Activated naive CD4-positive, alpha-beta T cell treated with anti-CD3 and anti-CD28 coated beads, Interleukin-2, amount 50 U/mL, for 72 hours (primary cell): ENCODE results near the gene ACOXL. TPM values are rescaled to one million over a fixed set of nuclear protein-coding genes. Genes with fewer than 3 reads are reported as not detected.
"Not testable (repeated sequence)": the region's sequence is repeated elsewhere in the genome, so short reads cannot be mapped to it uniquely, and the experiment has no call there.

Experiments used
- ATAC-seq, 2 donors: fragments of 150-1000 bp; cut with Tn5 transposase; 2 replicates each; pipeline ENCODE4 v1.10.0; 2021; ENCODE audit warnings: mild to moderate bottlenecking in 2 of 2, moderate library complexity in 2 of 2
- DNase-seq, 2 donors: peaks; one replicate each; pipeline ENCODE4 v3.0.0; 2021 to 2022; ENCODE audit warnings: low spot score in 2 of 2
- H3K27ac Mint-ChIP-seq, 2 donors: one replicate each; pipeline ENCODE4 v1.8.0; 2022; ENCODE audit warnings: mild to moderate bottlenecking in 2 of 2, mixed read lengths in 2 of 2
- H3K36me3 Mint-ChIP-seq, 2 donors: one replicate each; pipeline ENCODE4 v1.8.0; 2022; ENCODE audit warnings: mixed read lengths in 2 of 2
- H3K9me3 Mint-ChIP-seq, 2 donors: one replicate each; pipeline ENCODE4 v1.8.0; 2022; ENCODE audit warnings: mixed read lengths in 2 of 2
- total RNA-seq, 2 donors: library from RNA; stranded (reverse); gene quantifications; one replicate each; pipeline ENCODE4 v1.2.3, GENCODE V29; 2022

ACOXL gene
- under 1 TPM in 1 of 2 donors, not detected in 1; 0.16 TPM for total RNA-seq

DNA sequence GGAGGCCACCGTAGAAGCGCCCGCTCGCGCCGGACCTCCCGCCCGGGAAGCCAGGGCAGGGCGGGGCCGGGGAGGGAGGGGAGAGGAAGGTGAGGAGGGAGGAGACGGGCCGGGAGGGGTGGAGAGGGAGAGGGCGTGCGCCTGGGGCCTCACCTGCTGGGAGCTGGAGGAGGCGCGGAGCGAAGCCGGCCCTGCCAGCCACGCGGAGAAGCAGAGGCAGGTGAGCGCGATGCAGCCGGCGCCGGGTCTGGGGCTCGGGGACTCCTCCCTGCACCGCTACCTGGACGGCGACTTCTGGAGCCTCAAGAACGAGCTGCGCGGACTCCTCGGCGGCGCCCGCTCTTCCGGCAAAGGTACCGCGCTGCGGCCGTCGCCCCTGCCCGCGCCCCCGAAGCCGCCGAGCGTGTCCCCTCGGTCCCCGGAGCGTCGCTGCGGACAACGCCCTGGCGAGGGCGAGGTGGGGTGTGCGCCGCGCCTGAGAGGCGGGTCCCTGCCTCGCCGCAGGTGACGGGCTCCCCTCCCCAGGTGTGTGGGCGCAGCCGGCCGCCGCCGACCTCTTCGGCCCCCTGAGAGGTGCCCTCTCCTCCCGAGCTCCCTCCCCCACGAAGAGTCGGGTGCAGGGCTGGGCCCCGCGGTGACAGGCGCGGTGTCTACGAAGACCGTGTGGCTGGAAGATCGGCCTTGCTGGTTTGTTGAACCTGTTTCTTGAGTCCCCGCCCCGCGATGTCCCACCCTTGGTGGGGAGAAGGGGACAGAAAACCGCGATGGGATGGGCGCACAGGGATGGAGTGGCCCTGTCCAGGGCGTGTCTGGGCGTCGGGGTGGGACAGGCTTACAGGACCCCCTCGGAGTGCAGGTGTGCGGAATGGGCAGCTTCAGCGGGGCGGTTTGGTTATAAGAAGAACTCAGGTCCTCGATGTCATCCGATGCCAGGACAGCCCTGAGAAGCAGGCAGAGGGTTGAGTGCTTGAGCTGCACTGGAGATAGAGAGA is at the start of gene ACOXL:
Gene ACOXL (plus strand): TSS at position 152 of the 992 bp plus-strand sequence. CDS start 35,817 bp downstream, outside the sequence.
- DNase-seq (no peak), ATAC-seq (peak in 1 of 2 donors; percentile 41)
- Mint-ChIP-seq H3K9me3 (no peaks in the 10 kb centered on the region), H3K36me3 (peaks cover 8 to 14% of the 10 kb centered on the region in 2 donors), H3K27ac (no peak within 1 kb of the TSS)

GRCh38 chr2:110682872-110683271 is 49.5 kb upstream of the ACOXL start:
- no peaks in the 10 kb centered on the region for H3K9me3 Mint-ChIP-seq

GRCh38 chr2:110687775-110688484 is 44.4 kb upstream of the ACOXL start:
- H3K9me3 Mint-ChIP-seq = peaks cover 0 to 10% of the 10 kb centered on the region in 2 donors
- ATAC-seq, H3K27ac Mint-ChIP-seq, H3K36me3 Mint-ChIP-seq, DNase-seq: not testable (repeated sequence)

More at GRCh38 chr2:110682872-110683271, 49.5 kb upstream of the ACOXL start:
- H3K27ac Mint-ChIP-seq = no peak overlapping the region
- no peak for DNase-seq
- peaks cover 0 to 4% of the 10 kb centered on the region in 2 donors for H3K36me3 Mint-ChIP-seq
- ATAC-seq = no peak

GRCh38 chr2:110688594-110689091 is 43.7 kb upstream of the ACOXL start:
- H3K9me3 Mint-ChIP-seq = peaks cover 0 to 10% of the 10 kb centered on the region in 2 donors
- no peak for ATAC-seq
- no peak for DNase-seq
- no peak overlapping the region for H3K27ac Mint-ChIP-seq
- H3K36me3 Mint-ChIP-seq = no peaks in the 10 kb centered on the region

DNA sequence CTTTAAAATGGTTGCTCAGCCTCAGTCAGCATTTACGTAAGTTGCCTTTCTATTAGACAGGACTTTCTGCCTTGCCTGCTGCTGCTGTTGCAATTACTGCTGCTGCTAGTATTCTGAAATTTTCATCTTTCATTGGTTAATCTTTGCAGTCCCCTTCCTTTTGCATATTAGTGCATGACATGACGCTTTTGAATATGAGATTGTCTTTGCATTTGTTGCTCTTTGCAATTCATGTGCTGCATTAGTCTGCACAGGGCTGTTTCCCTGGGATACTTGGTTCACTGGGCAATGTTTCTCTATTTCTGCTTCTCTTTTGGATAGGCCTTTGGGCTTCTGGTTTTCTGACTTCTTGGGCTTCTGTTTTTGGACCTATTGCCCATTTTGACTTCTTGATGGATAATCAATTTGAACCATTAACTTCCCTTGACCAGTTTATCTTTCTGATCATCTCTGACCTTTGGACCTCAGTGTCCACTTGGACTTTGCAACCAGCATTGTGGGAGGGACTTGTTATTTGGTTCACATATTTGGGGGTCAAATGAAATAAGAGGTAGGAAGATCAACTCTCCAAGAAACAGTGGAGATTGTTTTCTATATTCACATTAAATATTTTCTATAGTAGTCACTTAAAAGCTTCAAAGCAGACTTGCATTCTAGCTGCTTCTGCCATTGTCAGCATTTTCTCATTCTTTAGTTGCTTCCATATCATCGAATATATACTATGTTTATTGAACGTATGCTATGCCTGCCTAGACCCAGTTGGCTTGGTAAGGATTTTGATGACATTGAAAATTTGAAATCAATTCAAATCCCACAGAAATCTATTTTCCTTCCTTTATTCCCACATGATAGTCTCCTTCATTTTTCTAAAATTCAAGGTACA is 42.0 kb upstream of the ACOXL start:
- H3K9me3 Mint-ChIP-seq = peaks cover 0 to 10% of the 10 kb centered on the region in 2 donors
- ATAC-seq (no peak), DNase-seq (no peak)
- no peak overlapping the region for H3K27ac Mint-ChIP-seq
- H3K36me3 Mint-ChIP-seq = no peaks in the 10 kb centered on the region

DNA sequence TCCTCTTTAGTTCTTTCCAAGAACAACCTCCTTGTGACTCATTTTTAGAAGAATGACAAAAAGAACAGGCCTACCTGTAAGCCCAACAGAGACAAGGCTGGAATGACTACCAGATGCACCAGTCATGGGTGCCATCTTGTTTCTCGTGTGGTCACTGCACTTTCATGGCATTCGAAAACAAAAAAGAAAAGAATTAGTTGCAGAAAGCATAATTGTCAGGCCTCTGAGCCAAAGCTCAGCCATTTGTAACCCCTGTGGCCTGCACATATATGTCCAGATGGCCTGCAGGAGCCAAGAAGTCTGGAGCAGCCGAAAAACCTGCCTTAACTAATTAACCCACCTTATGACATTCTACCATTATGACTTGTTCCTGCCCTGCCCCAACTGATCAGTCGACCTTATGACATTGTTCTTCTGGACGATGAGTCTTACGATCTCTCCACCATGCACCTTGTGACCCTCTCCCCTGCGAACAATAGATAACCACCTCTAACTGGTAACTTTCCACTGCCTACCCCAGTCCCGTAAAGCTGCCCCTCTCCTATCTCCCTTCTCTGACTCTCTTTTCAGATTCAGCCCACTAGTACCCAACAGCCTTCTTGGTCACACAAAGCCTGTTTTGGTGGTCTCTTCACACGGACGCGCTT is 40.6 kb upstream of the ACOXL start:
- no peak for ATAC-seq
- Mint-ChIP-seq H3K36me3 (no peaks in the 10 kb centered on the region), H3K9me3 (peaks cover 0 to 10% of the 10 kb centered on the region in 2 donors), H3K27ac (no peak overlapping the region)
- DNase-seq = no peak

DNA sequence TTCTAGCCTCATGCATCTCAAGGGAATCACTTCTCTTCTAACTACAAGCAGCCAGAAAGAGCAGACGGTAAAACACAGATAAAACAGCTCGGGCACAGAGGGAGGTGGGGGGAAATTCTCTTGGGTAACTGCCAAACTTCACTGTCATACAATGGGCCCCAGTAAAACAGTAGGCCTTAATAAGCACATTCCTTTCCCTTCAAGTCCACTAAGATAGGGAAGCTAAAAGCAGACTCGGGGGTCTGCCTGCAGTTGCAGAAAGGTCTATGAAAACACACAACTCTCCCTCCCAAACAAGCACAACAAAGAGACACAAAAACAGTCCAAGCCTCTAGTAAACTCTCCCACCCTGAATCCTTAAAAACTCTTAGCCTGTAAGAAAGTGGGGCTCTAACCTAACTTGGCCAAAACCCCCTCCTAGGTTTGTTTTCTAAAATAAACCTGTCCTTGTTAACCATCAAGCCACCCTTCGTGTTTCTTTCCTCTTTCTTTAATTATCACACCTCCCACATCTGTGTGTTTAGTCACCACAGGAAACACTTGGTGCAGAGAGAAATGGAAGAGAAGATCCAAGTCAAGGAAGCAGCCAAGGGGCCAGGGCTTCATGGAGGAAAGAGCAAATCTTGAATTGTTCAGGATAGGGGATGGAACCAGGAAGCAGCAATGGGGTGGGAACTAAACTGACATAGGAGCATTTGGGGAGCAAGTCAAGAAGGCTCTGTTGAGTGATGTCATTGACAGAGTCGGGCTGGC is 37.1 kb upstream of the ACOXL start:
- H3K27ac Mint-ChIP-seq, ATAC-seq, H3K36me3 Mint-ChIP-seq, DNase-seq: not testable (repeated sequence)
- H3K9me3 Mint-ChIP-seq = peaks cover 0 to 10% of the 10 kb centered on the region in 2 donors

GRCh38 chr2:110698253-110698652 is 34.1 kb upstream of the ACOXL start:
- ATAC-seq, H3K27ac Mint-ChIP-seq, H3K9me3 Mint-ChIP-seq, H3K36me3 Mint-ChIP-seq, DNase-seq: not testable (repeated sequence)

DNA sequence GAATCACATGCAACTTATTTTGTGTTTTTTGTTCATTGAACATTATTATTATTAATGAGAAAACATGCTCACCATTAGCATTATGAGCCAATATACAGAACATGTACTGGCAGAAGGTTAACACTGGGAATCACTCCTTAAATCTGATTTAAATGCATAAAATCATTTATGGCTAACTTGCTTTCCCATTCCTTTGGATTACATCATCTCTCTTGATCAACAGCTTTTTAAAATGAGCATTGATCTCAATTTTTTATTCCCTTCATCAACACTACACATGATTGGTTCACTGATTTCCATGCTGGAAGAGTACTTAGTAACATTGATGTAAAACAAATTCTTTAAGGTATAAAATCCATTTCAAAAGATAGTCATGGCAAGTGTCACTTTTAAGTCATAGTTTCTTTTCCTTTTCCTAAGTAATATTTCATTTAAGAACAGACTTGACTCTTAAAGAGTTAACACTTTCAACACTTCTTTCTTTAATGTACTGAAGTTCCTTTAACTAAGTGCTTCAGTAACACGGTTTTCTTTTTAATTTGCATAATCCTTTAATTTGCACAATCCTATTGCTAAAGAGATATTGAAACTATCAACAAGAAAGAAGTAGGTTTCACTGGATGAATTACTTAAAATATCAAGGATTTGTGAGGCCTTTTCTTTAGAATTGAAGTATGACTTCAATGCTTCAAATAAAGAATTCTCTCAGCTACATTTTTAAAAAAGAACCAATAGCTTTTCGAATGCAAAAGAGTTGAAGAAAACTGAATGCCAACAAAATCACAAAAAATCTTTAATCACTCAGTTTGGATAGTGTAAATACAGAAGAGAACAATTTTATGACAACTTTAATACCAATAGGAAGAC is 29.6 kb upstream of the ACOXL start:
- DNase-seq (no peak), ATAC-seq (no peak)
- H3K36me3 Mint-ChIP-seq = no peaks in the 10 kb centered on the region
- H3K27ac Mint-ChIP-seq = no peak overlapping the region
- H3K9me3 Mint-ChIP-seq = no peaks in the 10 kb centered on the region

DNA sequence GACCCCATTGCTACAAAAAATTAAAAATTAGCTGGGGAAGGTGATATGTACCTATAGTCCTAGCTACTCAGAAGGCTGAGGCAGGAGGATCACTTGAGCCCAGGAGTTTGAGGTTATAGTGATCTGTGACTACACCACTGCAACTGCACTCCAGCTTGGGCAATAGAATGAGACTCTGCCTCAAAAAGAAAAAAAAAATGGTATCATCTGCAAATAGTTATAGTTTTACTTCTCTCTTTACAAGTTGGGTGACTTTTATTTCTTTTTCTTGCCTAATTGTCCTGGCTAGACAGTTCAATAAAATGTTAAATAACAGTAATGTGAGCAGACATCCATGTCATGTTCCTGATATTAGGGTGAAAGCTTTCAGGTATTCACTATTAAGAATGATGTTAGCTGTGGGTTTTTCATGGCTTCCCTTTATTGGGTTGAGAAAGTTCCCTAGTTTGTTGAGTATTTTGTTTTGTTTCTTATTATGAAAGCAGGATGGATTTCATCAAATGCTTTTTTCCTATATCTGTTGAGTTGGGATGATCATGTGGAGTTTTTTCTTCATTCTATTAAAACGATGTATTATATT is 24.9 kb upstream of the ACOXL start:
- no peaks in the 10 kb centered on the region for H3K36me3 Mint-ChIP-seq

DNA sequence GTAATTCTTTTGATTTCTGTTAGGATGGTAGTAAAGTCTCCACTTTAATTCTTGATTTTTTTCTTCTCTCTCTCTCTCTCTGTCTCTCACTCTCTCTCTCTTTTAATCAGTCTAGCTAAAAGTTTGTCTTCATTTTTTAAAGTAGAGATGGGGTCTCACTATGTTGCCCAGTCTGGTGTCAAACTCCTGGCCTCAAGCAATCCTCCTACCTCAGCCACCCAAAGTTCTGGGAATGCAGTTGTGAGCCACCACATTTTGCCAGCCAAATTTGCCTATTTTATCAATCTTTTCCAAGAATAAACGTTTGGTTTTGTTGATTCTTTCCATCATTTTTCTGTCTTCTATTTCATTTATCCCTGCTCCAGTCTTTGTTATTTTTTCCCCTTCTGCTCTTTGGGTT is 23.9 kb upstream of the ACOXL start:
- ATAC-seq (no peak), DNase-seq (no peak)
- H3K27ac Mint-ChIP-seq = no peak overlapping the region
- no peaks in the 10 kb centered on the region for H3K36me3 Mint-ChIP-seq
- no peaks in the 10 kb centered on the region for H3K9me3 Mint-ChIP-seq

More for the DNA sequence above, 24.9 kb upstream of the ACOXL start:
- Mint-ChIP-seq H3K27ac (no peak overlapping the region), H3K9me3 (no peaks in the 10 kb centered on the region)
- no peak for DNase-seq
- ATAC-seq = no peak

- ATAC-seq = no peak
- DNase-seq = no peak
- no peaks in the 10 kb centered on the region for H3K9me3 Mint-ChIP-seq
- H3K27ac Mint-ChIP-seq = no peak overlapping the region
- no peaks in the 10 kb centered on the region for H3K36me3 Mint-ChIP-seq
Measured at GRCh38 chr2:110712737-110713136, 19.6 kb upstream of the ACOXL start.

DNA sequence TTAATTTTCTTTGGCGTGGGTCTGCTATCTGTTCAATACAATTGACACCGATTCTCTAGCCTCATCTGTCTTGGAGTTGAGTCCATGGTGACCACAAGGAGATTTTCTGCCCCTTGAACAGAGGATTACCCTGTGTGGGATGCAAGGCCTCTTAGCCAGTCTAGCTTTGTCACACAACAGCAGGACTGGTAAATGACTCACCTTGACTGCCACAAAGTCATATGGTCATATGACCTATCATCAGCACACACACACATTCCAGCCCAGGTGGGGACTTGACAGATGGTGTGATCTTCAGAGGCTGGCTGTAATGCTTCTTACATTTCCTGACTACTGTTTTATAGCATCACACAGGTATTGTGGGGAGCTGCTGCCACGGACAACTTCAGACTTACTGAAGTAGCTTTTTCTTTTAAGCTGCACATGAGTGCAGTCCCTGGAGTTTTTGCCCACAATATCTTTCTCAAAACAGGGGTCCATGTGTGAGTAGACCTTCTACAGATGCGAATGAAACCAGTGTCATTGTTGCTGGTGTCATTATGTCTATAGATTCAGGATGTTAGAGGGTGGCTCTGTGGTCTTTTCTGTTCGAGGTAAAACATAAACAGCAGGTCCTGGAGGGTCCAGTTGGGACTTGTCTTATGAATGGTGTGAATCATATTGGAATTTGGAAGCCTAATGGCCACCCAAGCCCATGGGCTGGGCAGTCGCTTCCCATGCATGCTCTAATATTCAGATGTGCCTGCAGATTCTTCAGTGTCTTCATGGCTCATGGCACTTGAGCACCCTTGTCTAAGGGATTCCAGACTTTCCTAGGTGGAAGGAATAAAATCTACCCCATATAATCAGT is 18.6 kb upstream of the ACOXL start:
- DNase-seq (no peak), ATAC-seq (peak; percentile 97 to 98)
- Mint-ChIP-seq H3K27ac (no peak overlapping the region), H3K36me3 (no peaks in the 10 kb centered on the region), H3K9me3 (no peaks in the 10 kb centered on the region)
